NCI-H82 (cell line): ENCODE data around the gene PAPOLB.
A peak's percentile ranks its signal among the peaks of the same experiment; 100 is the strongest.
"Not testable (repeated sequence)": the region's sequence is repeated elsewhere in the genome, so short reads cannot be mapped to it uniquely, and the experiment has no call there.

Experiments
- DNase-seq: peaks from one replicate; lab custom pipeline; 2025; lab: John Stamatoyannopoulos, UW

The PAPOLB gene

GRCh38 chr7:4861673-4862072 is at the start of gene PAPOLB:
PAPOLB (minus strand) TSS chr7:4862030; CDS start chr7:4861810, 220 bp downstream.
- DNase-seq: no peak

GRCh38 chr7:4911111-4911828 is 49.4 kb upstream of the PAPOLB start:
- no peak for DNase-seq

- DNase-seq: no peak
Measured at GRCh38 chr7:4906682-4907081, 44.9 kb upstream of the PAPOLB start.

- DNase-seq: no peak
Measured at GRCh38 chr7:4905171-4905570, 43.3 kb upstream of the PAPOLB start.

- DNase-seq: no peak
Measured at GRCh38 chr7:4904346-4904745, 42.5 kb upstream of the PAPOLB start.

DNA sequence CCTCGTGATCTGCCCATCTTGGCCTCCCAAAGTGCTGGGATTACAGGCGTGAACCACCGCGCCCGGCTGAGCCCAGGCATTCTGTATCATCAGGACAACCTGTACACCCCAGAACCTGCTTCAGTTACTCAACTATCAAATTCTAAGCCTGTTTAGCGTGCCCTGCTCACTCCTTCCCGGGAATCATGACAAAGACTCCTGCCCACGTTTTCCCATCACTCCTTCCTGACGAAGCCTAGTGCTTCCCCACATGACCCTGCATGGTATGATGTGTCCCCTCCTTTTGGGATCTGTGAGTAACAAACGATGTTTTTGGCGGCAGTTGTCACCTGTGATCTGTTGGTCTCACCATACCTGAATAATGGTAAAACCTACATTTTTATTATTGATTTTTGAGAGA is 33.9 kb upstream of the PAPOLB start:
- DNase-seq: no peak

DNA sequence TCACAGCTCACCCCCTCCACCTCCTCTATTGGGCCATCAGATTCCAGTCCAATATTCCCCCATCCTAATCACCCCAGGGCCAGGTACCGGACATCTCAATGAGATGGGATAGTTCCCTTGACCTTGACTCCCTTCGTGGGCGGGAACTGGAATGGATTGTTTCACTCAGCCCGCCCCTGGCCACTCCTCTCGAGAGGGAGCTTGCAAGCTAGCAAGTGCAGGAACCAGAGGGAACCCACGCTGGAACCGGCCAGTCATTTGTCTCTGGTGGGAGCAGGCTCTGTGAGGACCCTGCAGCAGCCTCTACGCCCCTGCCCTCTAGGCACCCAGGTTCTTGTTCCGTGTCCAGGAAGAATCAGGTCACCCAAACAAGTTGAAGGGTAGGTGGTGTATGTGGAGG is 32.7 kb upstream of the PAPOLB start:
- no peak for DNase-seq

- no peak for DNase-seq
Measured at GRCh38 chr7:4893929-4894475, 32.2 kb upstream of the PAPOLB start.

DNA sequence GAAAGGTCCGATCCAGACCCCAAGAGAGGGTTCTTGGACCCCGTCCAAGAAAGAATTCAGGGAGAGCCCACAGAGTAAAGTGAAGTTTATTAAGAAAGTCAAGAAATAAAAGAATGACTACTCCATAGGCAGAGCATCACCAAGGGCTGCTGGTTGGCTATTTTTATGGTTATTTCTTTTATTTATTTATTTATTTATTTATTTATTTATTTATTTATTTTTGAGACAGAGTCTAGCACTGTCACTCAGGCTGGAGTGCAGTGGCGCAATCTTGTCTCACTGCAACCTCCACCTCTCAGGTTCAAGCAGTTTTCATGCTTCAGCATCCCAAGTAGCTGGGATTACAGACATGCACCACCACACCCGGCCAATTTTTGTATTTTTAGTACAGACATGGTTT is 31.4 kb upstream of the PAPOLB start:
- not testable (repeated sequence) for DNase-seq

DNA sequence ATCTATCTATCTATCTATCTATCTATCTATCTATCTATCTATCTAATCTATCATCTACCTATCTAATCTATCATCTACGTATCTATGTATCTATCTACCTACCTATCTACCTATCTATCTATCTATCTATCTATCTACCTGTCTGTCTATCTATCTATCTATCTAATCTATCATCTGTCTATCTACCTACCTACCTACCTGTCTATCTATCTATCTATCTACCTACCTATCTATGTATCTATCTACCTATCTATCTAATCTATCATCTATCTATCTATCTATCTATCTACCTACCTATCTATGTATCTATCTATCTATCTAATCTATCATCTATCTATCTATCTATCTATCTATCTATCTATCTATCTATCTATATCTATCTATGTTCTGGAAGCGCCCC is 29.7 kb upstream of the PAPOLB start:
- not testable (repeated sequence) for DNase-seq

DNA sequence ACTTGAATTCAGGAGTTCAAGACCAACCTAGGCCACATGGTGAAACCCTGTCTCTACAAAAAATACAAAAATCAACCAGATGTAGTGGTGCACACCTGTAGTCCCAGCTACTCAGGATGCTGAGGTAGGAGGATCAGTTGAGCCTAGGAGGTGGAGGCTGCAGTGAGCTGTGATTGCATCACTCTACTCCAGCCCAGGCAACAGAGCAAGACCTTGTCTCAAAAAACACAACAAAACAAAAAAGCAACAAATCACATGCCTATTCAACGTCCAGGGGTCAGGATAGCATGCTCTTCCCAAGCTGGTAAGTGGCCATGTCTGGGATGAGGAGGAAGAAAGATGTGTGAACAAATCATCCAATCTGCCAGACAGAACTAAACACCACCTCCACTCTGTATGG is 27.9 kb upstream of the PAPOLB start:
- DNase-seq: no peak

DNA sequence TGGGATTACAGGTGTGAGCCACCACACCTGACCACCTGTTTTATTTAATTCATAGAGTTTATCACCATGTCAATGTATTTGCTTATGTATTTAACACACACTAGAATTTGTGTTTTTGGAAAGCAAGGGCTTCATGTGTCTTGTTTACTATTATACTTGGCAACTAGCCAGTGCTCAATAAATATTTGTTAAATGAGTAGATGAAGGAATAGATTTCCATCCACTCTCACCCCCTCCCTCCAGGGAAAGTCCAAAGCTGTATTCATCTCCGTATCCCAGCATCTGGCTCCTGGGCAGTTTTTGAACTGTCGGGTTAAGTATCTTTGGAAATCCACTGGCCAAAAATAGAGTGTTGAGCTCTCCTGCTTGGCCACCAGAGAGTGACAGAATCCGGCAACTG is 26.3 kb upstream of the PAPOLB start:
- DNase-seq: no peak

DNA sequence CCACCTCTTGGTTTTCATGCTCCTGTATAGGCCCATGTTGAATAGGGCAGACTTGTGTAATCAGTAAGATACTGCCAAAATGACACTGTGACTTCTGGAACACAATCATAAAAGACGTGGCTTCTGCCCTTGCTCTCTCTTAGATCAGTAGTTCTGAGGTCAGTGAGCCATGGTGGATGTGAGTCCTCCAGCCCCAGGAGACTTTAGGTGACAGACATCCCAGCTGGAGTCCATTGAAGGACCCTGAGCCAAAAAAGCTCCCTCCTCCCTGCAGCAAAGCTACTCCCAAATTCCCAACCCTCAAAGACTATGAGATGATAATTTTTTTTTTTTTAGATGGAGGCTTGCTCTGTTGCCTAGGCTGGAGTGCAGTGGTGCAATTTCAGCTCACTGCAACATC is 24.8 kb upstream of the PAPOLB start:
- DNase-seq: no peak

DNA sequence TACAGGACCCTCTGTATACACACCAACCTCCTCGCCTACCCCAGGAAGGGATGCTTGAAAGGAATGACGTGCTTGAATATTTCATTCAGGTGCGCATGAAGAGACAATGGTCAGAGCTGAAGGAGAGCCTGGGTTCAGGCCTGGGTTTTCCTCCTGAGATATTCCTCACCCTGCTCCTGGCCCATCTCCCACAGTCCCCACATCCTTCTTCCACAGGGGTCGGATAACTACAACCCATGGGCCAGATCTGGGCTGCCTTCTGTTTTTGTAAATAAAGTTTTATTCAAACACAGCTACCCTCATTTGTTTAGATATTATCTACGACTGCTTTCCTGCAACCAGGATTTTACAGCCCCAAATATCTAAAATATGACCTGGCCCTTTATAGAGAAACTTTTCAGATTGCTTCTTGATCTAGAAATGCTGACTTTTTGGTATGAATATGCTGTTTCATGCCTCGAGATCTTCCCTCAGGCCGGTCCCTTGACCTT is 23.5 kb upstream of the PAPOLB start:
- no peak for DNase-seq

- DNase-seq: peak; percentile 47
Measured at GRCh38 chr7:4884164-4884563, 22.3 kb upstream of the PAPOLB start.

DNA sequence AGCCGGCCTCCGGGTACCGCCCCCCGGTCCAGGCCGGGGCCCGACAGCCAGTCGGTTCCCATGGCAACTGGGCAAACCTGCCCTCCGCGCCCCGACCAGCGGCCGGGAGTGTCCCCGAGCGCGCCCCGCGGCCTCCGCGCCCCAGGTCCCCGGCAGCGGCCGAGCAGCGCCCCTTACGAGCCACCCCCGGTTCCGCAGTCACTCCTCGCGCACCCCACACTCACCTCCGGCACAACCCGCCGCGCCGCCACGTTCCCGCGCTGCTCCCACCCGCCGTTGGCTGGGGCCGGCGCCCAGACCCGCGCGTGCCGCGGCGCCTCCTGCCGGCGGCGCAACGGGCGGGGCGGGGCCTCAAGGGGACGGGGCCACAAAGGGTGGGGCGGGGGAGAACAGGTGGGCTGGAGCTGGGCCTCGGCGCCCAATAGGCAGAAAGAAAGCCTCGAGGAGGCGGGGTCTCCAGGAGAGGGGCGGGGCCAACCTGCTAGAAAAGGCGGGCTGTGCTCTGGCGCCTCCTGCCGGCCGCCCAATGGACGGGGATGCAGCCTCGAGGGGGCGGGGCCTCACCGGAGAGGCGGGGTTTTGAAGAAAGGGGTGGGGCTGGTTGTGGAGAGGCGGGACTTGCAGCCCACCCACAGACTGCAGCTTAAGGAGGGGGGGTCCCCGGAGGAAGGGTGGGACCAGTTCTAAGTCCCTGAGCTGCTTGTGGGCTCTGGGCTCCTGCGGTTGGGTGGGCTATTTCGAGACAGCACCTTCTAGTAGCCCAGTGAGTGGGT is 21.7 kb upstream of the PAPOLB start, which contains the start of gene RADIL:
RADIL (minus strand) TSS at position 345 of the 773 bp plus-strand sequence. CDS start 5,577 bp downstream, outside the sequence.
- DNase-seq: peak; percentile 98

DNA sequence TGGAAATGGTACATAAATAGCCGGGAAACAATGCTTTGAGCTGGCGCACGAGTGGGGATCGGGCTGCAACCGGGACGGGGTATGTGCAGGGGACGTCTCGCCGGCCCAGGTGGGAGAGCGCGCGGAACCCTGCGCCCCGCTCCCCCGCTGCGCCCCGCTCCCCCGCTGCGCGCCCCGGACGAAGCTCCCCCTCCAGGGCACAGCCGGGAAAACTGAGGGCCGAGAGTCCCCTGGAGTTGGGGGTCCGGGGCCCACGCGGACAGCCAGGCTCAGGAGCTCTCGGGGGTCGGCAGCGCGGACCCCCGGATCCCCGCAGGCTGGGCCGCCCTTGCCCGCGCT is 21.2 kb upstream of the PAPOLB start:
- no peak for DNase-seq

DNA sequence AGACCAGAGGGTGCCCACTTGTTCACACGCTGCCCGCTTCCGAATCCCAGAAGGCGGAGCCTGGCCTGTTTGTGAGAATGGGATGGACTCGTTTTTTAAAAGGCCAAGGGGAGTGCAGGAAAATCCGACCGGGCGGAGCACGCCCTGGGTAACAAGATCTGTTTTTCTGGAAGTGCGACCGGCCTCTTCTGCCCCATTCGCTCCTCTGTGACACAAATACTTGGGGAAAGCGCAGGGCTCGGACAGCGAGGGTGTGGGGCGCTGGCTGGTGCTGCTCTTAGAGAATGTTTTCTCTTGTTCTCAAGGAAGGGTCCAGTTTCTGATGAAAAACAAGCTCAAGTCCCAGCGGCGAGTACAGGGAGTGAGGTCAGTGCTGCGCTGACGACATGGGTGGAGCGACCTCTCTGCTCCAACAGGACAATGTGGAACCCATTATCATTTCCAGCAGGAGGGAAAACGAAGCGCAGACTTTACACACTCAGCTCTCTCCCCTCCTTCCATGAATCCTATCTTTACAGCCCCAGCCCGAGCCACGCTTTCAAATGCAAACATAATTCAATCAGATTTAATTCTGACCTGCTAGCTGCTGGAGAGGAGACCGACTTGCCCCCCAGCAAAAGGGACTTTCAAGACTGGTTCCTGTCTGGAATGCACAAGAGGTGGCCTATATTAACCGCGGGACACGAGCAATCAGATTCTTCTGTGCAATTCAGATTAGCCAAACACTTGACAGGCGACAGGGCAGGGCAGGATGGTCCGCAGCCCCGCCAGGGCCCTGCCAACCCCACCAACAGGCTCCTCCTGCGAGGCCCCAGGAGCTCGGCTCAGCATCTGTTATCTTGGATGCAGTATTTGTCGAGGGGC is 20.6 kb upstream of the PAPOLB start:
- peak; percentile 55 for DNase-seq

- no peak for DNase-seq
Measured at GRCh38 chr7:4880218-4880617, 18.4 kb upstream of the PAPOLB start.

DNA sequence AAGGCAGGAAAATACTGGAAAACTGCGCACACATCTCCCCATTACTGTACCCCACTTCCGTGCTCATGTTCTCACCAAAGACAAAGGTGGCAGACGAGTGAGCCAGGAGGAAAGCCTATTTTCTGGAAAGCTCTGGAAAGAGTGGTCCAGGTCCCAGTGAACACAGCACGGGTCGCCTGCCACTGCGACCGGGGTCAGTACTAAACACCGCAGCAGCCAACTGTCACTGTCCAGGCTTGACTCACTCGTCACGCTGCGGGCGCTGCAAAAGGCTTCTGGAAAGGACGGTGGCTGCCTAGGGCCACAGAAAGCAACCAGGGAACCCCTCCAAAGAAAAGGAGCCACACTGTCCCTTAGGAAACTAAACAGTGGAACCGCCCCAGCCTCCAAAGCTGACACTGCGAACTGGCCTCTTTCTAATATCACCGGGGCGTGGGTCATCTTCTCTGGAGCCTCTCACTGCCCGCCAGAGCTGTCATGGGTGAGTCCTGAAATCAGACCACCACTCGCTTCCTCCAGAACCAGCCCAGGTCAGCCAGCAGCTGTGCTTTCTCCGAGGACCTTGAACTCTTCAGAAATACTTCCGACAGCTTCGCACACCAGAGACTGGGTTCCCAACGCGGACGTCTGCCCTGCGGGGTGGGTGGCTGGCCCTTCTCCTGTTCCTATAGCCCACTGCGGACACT is 17.7 kb upstream of the PAPOLB start:
- no peak for DNase-seq
